HG03064 (cell line): ENCODE data around the gene TRIM72.
"Not testable (repeated sequence)": the region's sequence is repeated elsewhere in the genome, so short reads cannot be mapped to it uniquely, and the experiment has no call there.

ENCODE experiments used
- ATAC-seq: cut with Tn5 transposase; IDR thresholded peaks from one replicate; pipeline ENCODE4 v1.9.1; 2021; ENCODE audit warnings: low read depth; ENCODE audit not compliant: unreplicated experiment

The TRIM72 gene

GRCh38 chr16:31278853-31279252 is 64.9 kb downstream of the TRIM72 start:
- ATAC-seq = not testable (repeated sequence)
